Activated T-cell treated with anti-CD3 and anti-CD28 coated beads for 24 hours (primary cell): ENCODE data around the gene TTC9.

Experiments
- DNase-seq: peaks from one replicate; pipeline ENCODE4 v3.0.0-alpha.2; 2020; ENCODE audit warnings: low read depth

TTC9 gene

GRCh38 chr14:70641548-70642302, at the start of gene TTC9:
TSS of gene TTC9 (plus strand) at chr14:70641916. CDS start at chr14:70642130, 214 bp downstream.
- DNase-seq: no peak

- DNase-seq: no peak
These were observed 47.3 kb upstream of the TTC9 start for GRCh38 chr14:70594461-70594860.

GRCh38 chr14:70595443-70596185, 46.1 kb upstream of the TTC9 start:
- no peak for DNase-seq

GRCh38 chr14:70597731-70598130, 44.0 kb upstream of the TTC9 start:
- no peak for DNase-seq

GRCh38 chr14:70599345-70599744, 42.4 kb upstream of the TTC9 start:
- no peak for DNase-seq

GRCh38 chr14:70600382-70601157, 41.1 kb upstream of the TTC9 start, which contains the start of gene MED6:
TSS of gene MED6 (minus strand) at chr14:70600655. CDS start at chr14:70600637, 18 bp downstream.
- peak; percentile 92 for DNase-seq

- DNase-seq: no peak
These were observed 40.6 kb upstream of the TTC9 start for GRCh38 chr14:70601162-70601561.

- DNase-seq: no peak
These were observed 39.5 kb upstream of the TTC9 start for GRCh38 chr14:70602254-70602653.

- DNase-seq: no peak
These were observed 30.5 kb upstream of the TTC9 start for GRCh38 chr14:70611216-70611615.

GRCh38 chr14:70616646-70617045, 25.1 kb upstream of the TTC9 start:
- no peak for DNase-seq

- DNase-seq: no peak
These were observed 23.4 kb upstream of the TTC9 start for GRCh38 chr14:70618314-70618713.

- no peak for DNase-seq
These were observed 22.0 kb upstream of the TTC9 start for GRCh38 chr14:70619708-70620107.

GRCh38 chr14:70622111-70622712, 19.5 kb upstream of the TTC9 start:
- DNase-seq: no peak

- no peak for DNase-seq
These were observed 16.7 kb upstream of the TTC9 start for GRCh38 chr14:70624972-70625371.

- DNase-seq: no peak
These were observed 9.8 kb upstream of the TTC9 start for GRCh38 chr14:70631948-70632347.

- DNase-seq: no peak
These were observed 5.6 kb upstream of the TTC9 start for GRCh38 chr14:70635971-70636595.

GRCh38 chr14:70638416-70638815, 3.3 kb upstream of the TTC9 start:
- DNase-seq: no peak

GRCh38 chr14:70640938-70641547, 673 bp upstream of the TTC9 start:
- DNase-seq: no peak

GRCh38 chr14:70642303-70643235, 853 bp downstream of the TTC9 start:
- no peak for DNase-seq

- DNase-seq: no peak
These were observed 2.3 kb downstream of the TTC9 start for GRCh38 chr14:70643967-70644366.
